NCI-H1105 (cell line): Measurements from ENCODE around the gene MCTS1.
"Not testable (repeated sequence)": the region's sequence is repeated elsewhere in the genome, so short reads cannot be mapped to it uniquely, and the experiment has no call there.

Experiments used
- DNase-seq: peaks from one replicate; lab custom pipeline; 2025; lab: John Stamatoyannopoulos, UW

The MCTS1 gene, protein sequence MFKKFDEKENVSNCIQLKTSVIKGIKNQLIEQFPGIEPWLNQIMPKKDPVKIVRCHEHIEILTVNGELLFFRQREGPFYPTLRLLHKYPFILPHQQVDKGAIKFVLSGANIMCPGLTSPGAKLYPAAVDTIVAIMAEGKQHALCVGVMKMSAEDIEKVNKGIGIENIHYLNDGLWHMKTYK

DNA sequence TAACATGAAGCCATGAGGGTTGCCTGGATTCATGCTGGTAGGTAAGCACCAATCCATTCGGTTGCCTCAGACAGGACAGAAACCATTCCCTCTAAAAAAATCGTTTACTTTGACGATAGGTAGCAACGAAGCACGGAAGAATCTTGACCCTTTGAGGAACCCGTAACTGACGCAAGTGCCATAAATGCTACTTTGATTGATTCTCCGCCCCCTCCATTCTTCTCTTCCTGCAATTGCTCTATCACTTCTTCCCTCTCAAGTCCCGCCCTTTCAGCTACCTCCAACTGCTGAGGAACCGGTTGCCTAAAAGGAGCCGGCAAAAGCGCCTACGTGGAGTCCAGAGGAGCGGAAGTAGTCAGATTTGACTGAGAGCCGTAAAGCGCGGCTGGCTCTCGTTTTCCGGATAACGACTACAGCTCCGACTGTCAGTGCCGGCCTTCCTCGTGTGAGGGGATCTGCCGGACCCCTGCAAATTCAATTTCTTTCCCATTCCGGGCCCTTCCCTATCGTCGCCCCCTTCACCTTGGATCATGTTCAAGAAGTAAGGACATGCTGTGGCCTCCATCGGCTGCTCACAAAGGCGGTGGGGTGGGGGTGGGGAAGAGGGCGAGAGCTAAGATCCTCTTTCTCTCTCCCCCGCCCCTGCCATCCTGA is at the start of gene MCTS1:
Gene MCTS1 (plus strand): TSS at position 395 of the 654 bp plus-strand sequence. CDS start 136 bp downstream, at position 531.
- peak; percentile 91 for DNase-seq

DNA sequence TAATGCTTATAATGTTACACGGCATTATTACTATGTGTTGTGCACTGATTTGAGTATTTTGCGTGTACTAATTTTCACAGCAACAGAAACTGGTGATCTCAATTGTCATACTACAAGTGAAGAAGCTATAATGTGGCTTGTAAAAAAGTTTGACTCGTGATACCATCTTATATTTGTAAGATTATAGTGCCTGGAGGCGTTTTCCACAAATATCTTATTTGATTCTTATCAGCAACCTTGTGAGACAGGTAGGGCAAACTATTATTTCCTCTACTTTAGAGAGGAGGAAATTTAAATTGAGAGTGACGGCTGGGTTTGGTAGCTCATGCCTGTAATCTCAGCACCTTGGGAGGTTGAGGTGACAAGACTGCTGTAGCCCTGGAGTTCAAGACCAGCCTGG is 47.6 kb upstream of the MCTS1 start:
- DNase-seq = no peak

DNA sequence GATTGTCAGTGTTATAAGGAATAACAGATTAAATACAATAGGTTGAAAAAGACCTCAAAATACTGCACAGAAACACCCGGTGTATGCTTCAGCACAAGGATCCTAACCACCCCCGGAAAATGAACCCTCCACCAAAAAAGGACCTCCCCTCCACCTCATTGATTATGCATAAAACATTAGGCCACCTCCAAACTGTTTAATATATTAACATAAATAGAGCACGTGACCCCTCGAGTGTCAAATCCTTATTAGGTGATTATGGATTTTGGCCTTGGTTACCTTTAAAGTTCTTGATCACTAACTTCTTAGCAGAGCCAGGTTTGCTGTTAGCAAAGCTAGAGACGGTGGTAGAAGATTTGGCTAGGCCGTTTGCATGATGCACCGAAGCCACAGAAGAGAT is 44.1 kb upstream of the MCTS1 start:
- DNase-seq = peak; percentile 11

DNA sequence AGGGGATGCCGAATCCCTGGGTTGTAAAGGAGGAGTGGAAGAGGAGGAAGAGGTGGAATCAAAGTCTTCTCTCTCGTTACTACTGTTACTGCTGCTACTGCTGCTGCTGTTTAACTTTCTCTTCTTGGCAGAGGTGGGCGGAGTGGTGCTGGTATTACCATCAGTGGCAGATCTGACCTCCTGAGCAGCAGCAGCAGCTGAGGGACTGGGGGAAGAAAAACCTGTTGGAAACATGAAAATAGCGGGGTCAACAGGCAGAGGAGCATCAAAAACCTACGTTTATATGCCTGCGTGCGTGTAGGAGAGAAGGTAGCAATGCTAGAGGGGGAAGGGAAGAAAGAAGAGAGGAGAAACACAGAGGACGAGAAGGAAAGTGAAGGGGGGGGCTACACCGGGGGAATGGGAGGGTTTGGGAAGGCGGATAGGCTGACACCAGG is 43.5 kb upstream of the MCTS1 start:
- peak; percentile 0 for DNase-seq

DNA sequence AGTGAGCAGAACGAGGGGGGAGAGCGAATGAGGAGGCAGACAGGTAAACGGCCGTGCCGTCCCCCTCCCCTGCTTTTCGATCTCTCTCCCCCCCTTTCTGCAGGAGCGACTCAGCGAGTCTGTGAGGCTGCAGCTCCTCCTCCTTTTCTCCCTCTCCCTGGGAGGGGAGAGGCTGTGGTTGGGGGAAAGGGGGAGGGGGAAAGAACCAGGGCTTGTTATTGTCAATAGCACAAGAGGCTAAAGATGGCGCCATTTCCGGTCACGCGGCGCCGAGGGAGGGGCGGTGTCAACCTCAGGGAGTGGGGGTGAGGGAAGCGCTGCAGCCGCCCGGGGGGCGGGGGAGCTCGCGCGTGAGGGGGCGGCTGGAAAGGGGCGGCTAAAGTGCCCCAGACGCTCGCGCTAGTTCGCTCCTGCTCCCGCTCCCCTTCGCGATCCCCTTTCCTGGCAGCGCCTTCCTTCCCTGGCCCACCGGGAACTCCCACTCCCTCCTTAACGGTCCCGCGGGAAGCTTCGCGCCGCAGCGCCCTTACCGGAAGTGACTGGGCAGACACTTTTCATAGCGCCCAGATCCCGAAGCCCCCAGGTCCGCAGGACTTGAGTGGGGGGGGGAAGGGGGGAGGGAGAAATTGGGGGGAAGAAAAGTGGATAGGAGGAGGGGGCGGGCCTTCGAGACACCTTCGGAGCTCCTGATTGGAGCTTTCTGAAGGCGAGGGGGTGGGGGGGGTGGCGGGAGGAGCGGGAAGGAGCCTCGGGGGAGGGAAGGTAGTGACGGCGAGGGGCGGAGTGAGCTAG is 42.9 kb upstream of the MCTS1 start, which contains the start of gene CUL4B:
Gene CUL4B (minus strand): TSS at position 121 of the 792 bp plus-strand sequence. CDS start 324 bp downstream, outside the sequence.
- DNase-seq = peak; percentile 90

DNA sequence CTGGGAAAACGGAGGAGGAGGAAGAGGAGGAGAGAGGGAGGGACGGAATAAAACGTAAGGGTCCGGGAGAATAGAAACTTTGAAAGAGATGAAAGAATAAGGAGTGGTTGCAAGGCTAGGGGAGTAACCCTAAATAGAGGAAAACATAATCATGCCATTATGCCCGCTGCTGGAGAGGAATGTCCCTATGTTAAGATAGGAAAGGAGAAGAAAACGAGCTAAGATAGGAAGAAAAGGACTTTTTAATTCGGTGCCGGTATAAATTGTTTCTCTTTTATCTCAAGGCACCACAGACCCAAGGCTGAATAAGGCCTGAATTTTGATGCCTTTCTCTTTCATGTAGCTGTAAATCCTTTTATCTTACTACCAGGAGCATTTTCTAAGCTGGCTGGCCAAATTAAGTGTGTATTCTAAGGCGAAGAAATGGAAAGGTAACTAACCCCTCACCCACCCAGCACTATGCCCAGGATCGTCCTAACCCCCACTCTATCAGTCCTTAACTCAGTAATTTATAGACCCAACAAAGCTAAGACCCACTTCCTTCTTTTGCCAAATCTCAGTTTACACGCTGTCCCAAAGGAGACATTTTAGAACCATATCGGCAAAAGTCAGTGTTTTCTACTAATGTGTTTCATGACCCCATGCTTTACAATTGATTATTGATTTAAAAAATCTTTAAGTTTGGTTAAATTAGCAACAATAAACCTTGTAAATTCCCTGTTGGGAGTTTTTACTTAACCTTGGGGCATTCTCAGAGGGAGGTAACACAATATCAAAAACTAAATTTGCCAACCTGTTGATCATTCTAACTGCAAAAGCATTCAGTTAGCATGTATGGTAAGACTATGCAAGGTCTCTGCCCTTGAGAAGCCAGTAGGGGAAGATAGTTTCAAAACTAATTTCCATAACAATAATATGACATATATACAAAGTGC is 42.0 kb upstream of the MCTS1 start:
- no peak for DNase-seq

DNA sequence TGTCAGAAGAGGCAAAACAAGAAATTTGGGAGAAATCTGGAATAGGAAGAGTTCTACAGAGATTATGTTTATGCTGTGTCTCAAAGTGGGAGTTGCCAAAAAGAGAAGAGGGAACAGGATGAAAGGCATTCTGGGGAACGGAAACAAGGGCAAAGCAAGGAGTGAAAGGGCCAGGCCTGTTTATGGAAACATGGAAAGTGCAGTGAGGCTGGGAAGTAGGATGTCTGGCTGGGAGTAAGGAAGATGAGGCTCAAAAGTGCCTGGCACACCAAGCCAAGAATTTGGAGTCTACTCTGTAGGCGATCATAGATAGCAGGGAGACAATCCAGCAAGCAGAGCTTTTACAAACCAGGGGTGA is 41.4 kb upstream of the MCTS1 start:
- DNase-seq = no peak

DNA sequence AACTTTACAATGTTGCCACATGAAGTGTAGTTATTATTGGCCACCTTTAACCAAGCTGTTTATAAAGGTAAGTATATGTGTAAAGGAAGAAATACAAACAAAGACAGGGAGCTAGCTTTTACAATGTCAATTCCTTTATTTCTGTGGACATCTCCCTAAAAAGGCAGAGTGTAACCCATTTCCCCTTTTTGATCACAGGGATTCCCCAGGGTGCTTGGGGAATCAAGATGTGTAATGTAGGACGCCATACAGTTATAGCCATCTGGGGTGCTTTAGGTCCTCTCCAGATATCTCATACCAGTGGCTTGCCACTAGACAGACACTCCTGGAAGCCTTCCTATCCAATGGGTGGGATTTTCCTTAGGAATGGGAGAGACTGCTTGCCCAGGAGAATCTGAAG is 39.0 kb upstream of the MCTS1 start:
- DNase-seq = no peak

DNA sequence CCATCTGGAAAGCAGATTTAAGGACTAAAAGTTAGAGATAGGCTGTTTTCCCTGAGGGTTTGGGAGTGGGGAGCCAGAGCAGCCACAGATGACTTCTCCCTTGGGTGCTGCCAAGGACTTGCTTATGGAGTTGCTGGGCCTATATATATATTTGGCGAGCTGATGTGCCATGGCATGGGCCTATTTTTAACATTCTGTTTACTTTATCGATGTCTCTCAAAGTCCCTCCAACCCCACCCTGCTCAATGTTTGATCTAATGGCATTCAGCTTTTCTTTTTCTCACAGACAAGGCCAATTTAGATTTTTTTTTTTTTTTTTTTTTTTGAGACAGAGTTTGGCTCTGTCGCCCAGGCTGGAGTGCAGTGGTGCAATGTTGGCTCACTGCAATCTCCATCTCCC is 37.1 kb upstream of the MCTS1 start:
- DNase-seq = no peak

DNA sequence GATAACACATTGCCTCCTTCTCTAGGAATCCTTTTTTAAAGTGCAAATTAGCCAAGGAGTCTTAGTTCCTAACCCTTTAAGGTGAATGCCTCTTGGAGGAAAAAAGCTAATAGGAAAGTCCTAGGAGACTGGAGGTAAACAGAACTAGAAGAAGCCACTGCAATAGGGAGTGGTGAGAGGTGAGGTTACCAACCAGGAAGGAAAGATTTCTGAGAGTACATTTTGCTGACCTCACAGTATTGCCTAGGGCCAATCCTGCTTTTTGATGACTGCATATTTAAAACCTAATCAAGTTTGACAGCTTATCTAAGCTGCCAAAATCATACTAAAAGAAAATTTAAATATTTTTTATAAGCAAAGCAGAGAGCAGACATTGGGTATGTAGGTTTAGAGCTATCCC is 35.9 kb upstream of the MCTS1 start:
- DNase-seq = no peak

DNA sequence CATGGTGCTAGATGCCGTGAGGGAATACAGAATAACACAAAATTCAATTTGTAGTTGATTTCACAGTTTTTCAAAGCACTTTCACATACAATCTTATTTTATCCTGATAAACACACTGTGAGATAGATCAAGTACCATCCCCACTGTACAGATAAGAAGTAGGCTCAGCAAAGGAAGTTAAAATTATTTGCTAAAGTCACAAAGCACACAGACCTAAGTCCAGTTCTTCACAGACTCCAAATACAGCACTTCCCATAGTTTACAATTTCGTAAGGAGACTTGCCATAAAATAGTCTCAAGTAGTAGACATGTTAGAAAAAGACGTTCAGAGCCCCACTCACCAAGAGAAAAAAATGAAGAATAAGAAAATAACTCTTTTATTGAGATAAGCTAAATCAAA is 35.3 kb upstream of the MCTS1 start:
- DNase-seq = no peak

DNA sequence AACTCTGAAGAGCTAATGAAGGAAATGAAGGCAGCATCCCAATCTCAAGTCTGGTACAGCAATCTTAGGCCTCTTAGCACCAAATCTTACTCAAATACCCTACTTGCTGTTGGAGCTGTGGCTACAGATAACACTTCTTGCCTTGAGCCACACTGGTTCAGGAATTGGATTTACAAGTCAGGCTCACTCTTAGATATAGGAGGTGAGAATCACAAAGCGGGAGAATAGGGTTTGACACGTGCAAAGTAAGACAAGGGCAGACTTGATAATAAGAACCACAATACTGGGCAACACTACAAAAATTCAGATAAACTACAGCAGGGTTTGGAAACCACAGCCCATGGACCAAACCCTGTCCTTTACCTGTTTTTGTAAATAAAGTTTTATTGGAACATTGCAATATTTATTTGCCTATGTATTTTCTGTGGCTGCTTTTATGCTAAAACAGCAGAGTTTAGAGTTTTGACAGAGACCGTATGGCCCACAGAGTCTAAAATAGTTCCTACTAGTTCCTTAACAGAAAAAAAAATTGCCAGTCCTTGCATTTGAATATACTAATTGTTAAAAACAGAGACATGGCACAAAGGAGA is 33.8 kb upstream of the MCTS1 start:
- DNase-seq = no peak

DNA sequence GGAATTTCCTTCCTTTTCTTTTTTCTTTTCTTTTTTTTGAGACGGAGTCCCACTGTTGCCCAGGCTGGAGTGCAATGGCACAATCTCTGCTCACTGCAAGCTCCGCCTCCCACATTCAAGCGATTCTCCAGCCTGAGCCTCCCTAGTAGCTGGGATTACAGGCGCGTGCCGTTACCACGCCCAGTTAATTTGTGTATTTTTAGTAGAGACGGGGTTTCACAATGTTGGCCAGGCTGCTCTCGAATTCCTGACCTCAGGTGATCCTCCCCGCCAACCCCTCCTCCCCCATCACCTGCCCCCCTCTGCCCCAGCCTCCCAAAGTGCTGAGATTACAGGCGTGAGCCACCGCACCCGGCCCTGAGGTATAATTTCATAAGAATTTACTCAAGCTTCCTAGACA is 30.1 kb upstream of the MCTS1 start:
- not testable (repeated sequence) for DNase-seq

DNA sequence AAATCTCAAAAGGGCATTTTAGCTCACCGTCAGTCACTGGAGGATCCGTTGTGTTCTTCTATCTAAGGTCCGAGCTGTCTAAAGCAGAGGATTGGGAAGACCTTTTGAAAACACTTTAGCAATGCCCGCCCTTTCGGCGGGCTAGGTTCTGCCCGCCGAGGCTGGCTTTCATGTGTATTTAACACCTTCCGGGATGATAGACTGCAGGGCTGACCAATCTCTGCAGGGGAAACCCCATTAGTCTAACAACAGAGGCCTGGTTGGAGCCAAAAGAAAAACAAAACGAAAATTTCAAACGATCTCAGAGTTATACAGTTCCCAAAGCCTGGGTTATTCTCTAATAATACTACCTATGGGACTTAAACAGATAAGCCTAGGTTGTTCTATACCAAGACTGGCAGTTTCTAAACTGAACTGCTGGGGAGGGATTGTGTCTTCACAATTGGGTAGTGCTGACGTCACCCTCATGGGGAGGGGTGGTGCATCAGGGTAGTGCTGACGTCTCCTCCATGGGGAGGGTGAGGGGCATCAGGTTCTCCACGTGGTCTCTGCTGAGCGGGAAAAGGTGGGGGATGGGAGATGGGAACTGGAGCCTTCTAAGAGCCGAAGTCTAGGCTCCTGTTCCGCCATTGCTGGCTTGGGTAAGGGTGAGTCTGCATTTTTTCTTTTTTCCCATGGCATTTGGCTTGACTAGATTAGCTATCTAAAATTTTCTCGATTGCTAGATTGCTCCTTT is 28.4 kb upstream of the MCTS1 start:
- no peak for DNase-seq

DNA sequence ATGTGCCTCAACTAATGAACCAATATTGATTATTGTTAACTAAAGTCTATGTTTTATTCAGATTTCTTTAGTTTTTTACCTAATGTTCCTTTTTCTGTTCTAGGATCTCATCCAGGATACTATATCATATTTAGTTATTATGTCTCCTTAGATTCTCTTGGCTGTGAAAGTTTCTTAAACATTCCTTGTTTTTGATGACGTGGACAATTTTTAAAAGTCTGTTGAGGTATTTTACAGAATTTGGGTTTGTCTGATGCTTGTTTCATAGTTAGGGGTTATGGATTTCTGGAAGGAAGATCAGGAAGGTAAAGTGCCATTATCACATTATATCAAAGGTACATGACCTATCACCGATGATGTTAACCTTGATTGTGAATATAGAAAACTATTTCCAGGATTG is 18.2 kb upstream of the MCTS1 start:
- DNase-seq = no peak

DNA sequence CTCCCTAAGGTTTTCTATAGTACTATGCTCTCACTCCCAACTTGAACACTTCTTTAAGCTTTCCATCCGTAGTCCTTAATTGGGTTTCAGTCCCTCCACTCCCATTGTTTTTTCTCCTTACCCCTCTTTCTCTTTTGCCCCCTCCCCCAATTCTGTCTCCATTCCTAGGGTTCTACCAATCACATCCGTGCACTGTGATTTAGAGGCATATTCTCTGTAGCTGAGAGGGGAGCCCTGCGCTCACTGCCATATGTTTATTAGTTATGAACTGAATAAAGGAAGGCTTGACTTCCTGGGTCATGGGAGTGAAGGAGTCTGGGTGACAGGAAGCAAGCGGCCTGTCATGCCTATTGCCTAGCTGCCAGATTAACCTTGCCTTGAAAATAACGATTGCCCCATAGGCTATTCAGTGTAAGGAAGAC is 471 bp downstream of the MCTS1 start:
- no peak for DNase-seq

DNA sequence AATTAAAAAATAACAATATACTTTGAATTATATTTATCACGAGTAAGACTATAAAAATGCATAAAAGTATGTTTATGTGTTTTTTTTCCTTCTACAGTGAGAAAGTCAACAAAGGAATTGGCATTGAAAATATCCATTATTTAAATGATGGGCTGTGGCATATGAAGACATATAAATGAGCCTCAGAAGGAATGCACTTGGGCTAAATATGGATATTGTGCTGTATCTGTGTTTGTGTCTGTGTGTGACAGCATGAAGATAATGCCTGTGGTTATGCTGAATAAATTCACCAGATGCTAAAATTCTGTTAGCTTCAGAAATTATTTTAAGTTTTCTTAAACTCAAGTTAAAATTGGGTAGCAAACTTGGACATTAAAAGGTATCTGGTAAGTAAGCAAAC is 8.2 kb downstream of the MCTS1 start:
- no peak for DNase-seq

DNA sequence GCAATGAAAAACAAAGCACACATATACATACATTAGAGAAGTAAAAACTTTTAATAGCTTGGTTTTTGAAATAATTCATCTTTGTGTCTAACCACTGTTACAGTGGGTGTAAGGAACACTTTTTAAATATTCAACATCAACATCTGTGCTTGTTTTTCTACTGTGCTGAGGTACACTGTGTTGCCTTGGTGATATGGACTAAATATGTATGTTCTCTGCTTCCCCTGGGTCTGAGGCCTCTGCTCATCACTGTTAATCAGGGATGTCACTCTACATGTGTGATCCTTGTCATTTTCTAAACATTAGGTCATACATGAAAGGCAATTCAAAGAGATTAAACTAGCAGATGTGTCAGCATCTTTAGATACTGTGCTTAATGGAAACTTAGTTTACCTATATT is 10.9 kb downstream of the MCTS1 start:
- DNase-seq = no peak

DNA sequence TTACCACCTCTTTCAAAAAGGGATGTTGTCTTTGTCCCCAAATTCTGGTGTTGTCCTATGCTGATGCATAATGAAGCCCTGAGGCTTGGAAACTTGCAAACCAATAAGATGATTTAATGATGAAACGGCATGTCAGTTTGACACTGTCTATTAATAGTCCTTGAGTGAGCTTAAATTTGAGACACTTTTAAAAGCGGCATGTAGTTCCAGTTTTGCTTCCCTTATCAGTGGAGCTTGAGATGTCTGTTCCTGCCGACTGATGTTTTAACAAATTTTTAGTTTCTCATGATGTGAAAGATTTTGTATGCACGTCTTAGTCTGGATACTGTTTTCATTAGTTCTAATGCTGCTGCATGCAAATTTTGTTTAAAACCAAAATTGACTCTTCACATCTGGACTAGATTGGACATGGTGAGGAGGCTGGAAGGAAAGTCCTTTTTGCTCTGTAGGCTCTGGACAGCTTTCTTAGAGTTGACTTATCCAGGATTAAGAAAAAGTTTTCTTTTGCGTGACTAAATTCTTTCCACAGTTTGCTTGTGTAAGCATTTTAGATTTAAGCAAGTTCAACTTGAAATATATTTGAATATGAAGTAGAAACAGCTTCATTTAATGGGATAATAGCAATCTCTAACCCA is 14.2 kb downstream of the MCTS1 start:
- DNase-seq = no peak

DNA sequence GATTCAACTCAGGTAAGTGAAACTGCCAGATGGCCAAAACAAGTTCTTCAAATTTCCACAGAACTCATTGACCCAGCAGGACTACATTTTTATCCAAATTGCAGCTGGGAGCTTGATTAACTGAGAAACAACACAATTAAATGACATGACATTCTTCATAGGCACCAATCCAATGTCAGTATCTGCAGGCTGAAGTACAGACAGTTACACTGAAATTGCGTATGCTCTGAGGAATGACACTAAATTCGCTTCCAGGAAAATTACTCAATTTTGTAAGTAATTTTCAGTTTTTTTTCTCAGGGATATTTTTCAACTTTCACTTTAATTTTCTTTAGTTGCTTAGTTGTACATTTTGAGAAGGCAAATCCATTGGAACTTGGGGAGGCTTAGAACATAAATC is 21.5 kb downstream of the MCTS1 start:
- DNase-seq = no peak
